GM11168 (cell line): ENCODE measurements around the gene SLC13A4.

Experiments
- in situ Hi-C: fragments of 300-500 bp; cut with MboI; formaldehyde crosslinking; loops from one replicate; pipeline ENCODE4 v1.12.0; 2022; ENCODE audit warnings: low sequenced_read_pairs; ENCODE audit not compliant: unreplicated experiment

SLC13A4 gene

DNA sequence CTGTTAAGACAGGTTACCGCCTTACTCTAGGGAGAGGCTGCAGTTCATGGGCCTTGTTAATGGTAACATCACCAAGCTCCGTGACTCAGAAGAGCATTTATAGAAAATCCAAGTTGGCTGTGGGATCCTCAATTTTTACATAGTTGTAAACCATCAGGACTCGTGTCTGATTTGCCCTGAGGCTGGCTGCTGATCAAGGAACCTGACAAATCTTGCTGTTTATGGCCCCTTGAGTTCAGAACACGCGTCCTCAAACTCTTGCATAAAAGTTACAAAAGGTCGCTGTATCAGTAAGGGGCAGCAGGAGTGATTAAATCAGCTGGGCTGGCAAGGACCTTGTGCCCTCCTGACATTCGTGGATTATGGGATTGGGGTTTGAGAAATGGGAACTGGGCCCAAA lies 4.6 kb downstream of the SLC13A4 start:
- in situ Hi-C loops, result no loop called here

DNA sequence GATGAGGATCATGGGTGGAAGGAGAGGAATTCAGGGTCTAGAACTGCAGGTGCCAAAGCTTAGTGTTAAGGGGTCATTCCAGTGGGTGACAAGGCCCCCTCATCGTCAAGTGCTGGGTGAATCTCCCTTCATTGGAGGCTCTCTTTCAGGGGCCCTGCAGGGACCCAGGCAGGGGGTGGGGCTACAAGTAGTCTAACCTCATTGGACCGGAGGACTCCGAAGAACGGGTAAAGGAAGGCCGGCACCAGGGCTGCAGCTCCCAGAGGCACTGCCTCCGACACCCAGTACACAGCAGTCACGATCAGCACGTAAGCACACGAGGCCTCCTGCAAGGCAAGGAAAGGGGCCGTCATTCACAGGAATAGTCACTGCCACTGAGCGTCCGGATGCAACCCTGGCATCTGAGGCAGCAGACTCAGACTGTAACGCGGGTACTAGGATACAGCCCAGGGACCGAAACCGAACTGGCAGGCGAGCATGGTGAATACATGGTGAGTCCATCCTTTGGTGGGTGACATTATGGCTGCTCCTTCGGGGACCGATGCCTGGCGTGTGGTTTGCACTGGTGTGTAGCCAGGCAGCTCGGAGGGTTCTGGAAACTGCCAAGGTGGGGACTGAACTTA lies 6.7 kb downstream of the SLC13A4 start:
- in situ Hi-C loops, result no loop called here

DNA sequence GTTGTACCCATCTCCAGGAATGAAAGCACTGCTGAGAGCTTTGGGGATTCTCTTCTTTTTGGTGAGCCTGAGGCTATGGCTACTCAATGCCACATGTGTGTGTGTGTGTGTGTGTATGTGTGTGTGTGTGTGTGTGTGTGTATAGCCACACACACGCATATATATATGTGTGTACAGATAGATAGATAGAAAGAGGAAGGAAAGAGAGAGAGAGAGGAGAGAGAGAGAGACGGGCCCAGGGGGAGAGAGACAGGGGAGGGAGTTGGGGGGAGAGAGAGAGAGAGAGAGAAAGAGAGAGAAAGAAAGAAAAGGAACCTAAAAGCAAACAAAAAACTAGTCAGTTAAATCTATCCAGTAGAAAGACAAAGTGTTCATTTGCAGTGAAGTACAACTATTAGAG lies 8.3 kb downstream of the SLC13A4 start:
- in situ Hi-C loops, result no loop called here

DNA sequence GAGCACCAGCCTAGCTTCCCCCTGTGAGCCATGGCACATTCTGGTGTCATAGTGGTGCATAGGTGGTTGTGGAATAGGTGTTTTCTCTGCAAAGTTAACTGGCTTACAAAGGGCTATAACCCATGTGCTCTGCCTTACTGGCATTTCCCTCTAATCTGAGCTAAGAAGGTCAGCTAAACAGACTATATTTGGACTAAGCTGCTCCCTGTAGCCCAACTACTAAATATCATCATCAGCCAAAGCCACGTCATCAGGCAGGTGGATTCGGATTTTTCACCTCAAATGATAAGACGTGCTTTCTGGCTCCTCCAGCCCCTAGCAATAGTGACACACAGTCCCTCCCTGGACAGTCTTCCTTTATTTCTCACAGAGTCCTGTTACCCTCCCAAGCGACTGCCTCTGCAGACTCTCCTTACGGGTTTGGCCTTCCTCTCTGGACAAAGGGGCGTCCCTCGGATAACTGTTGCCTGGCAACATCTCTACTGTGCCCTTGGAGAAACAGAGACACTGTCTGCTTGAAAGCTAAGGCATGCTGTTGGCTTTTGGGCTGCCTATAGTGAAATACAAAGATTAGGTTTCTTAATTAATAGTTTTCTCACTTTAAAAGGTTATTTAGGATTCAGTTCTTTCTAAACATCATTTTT lies 9.1 kb downstream of the SLC13A4 start:
- in situ Hi-C loops, result no loop called here

DNA sequence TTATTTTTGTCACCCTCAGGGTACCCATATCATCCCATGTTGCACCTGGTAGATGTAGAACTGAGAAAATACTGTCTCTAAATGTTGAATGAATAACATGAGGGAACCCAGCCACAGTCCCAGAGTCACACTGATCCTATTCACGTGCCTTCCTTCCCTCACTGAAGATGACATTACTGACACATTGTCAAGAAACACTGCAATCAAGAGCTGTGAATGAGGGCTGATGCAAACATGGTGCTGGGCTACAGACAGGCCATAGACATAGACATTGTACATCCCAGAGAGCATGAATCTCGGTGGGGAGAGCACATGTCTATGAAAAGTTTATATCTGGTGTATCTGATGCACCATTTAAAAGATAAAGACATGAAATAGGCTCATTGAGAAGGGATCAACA lies 9.8 kb downstream of the SLC13A4 start:
- in situ Hi-C loops, result no loop called here

DNA sequence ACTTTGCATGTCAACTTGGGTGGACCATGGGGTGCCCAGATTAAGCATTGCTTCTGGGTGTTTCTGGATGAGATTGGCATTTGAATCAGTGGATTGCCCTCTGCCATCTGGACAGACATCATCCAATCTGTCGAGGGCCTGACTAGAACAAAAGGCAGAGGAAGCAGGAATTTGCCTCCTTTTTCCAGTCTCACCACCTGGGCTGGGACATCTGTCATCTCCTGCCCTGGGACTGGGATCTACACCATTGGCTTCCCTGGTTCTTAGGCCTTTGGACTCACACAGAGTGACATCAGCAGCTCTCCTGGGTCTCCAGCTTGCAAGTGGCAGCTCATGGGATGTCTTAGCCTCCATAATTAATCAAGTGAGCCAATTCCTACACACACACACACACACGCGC lies 10.3 kb downstream of the SLC13A4 start:
- in situ Hi-C loops, result no loop called here

DNA sequence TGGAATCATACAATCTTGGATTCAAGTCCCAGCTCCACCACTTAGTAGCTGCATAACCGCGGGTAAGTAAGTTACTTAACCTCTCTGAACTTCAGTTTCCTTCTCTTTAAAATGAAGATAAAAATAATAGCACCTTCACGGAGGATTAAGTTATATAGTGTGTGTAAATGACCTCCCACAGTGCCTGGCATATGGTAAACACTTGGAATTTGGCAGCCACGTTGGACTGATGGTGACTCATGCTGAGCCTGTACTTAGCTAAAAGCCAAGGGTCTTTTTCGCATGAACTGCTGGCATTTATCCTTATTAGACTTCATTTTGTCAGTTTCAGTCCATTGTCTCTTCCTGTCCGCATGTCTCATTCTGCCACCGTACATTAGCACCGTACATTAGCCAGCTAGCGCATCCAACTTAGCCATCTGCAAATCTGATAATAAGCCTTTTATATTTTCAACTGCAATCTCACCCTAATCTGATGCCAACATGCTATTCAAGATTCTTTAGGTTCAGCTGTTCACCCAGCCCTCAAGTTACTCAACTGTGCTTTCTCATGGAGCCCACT lies 11.2 kb downstream of the SLC13A4 start:
- in situ Hi-C loops, result no loop called here

DNA sequence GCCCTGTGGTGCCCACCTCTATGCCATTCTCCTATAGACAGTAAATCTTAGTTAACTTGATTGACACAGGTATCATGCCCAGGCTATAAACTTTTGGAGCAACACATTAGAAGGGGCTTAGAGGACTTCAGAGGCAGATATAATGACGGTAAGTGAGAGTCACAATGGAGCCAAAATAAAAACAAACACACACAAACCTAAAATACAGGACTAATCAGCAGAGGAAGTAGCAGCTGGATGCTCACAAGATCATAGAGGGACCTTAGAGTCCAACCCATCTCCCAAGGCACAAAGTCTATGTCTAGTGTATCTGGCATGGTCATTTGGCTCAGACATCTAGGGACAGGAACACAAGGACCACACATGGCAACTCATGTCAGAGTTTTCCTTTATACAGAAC lies 12.3 kb downstream of the SLC13A4 start:
- in situ Hi-C loops, result no loop called here

DNA sequence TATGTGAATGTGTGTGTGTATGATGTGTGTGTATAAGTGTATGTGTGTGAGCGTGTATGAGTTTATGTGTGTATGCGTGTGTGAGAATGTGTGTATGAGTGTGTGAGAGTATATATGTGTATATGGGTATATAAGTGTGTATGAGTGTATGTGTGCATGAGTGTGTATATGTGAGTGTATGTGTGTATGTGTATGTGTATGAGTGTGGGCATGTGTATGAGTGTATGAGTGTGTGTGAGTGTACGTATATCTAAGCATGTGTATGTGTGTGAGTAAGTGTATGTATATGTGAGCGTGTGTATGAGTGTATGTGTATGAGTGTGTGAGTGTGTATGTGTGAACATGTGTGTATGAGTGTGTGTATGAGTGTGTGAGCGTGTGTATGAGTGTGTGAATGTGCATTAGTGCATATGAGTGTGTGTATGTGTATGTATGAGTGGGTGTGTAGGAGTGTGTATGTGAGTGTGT lies 12.9 kb downstream of the SLC13A4 start:
- in situ Hi-C loops, result no loop called here

DNA sequence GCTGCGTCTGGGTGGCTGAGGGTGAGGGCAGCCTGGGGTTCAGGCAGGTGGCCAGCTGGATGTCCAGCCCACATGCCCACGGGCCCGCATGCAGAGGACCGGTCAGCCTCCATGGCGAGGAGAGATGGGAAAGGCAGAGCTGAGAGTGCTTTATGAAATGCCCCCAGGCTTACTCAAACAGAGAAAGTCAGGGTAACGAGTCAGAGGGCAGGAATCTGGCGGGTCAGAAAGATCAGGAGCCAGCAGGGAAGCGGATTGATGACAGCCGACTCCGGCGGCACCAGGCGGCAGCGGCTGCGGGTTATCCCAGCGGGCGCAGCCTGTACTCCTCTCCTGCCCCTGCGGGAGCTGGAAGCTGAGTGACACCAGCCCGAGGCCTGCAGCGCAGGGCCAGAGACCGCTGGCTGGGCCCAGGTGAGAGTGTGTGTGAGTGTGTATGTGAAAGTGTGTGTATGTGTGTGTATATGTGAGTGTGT lies 13.4 kb downstream of the SLC13A4 start:
- in situ Hi-C loops, result no loop called here

DNA sequence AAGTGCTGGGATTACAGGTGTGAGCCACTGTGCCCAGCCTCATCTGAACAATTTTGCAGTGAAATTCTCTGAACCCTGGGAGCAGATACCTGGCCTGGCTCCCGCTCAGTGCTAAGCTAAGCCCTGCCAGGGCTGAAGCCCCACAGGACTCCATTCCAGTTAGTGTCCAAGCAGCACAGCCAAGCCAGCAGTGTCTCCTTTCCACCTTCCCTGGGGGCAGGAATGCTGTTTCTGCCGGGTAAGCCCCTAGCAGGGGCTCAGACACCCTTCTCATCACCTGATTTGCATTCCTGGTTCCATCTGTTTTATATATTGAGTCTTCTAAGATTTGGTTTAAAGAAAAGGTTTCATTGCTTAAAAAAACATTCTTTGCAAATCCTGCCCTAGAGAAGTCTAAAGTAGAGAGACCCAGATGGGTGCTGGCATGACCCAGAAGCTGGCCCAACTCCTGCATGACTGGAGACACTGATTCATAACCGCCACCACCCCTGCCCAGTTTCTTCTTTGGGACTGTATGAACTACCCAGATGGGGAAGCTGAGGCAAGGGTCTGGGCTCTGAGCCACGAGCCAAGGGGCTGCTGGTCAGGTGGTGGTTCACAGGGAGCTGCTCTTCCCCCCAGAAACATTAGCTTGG lies 14.0 kb downstream of the SLC13A4 start:
- in situ Hi-C loops, result no loop called here

DNA sequence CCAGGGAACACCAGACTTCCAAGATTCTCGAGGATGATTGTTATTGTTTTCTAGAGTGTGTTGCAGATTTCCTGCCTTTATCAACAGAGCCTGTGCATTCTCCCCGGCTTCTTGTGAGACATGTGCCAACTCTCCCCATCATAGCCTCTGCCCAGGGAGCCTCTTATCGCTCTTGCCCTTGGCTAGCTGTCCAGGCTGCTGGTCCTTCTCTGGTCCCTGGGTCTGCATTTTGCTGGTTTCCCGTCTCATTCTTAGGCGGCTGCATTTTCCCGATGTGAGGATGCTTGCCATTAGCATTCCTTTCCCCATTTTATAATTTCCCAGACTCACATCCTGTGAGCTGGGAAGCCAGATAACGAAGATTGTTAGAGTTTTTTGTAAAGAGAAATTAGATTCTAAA lies 15.2 kb downstream of the SLC13A4 start:
- in situ Hi-C loops, result no loop called here

DNA sequence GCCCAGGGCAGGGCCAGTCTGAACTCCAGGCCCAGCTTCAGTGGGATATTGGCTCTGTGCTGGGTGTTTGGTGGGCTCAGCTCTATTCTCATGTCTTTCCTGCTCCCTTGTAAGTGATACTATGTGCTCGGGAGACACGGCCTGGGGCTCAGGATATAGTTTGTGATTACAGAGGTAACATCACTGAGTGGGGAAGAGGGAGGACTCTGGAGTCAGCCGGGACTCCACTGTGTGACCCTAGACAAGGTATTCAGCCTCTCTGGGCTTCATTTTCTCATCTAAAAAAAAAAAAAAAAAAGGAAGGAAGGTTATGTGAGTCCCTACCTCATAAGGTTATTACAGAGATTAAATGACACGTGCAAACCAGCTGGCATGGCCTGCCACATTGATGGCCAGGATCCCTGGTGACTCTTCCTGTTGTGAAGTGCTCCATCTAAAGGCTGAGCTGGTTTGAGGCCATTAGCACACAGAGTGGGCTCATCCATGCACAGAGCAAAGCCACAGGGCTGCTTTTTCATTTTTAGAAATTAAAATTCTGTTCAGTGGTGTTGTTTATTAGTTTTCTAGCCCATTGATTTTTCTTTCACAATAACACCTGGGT lies 15.7 kb downstream of the SLC13A4 start:
- in situ Hi-C loops, result no loop called here

DNA sequence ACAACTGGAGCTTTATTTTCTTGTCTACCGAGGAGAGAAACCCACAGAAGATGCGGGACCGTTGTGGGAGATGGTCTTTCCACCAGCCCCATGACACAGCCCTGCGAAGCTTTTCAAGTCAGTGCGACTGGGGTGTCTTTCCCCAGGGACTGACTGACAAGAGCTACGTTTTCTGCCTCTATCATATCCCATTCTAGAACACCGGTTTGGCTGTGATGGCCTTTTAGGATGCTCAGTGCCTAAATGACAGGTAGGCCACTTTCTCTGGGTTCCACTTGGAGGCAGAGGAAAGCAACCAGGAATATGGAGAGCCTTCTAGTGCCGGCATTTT lies 16.9 kb downstream of the SLC13A4 start:
- in situ Hi-C loops, result no loop called here

DNA sequence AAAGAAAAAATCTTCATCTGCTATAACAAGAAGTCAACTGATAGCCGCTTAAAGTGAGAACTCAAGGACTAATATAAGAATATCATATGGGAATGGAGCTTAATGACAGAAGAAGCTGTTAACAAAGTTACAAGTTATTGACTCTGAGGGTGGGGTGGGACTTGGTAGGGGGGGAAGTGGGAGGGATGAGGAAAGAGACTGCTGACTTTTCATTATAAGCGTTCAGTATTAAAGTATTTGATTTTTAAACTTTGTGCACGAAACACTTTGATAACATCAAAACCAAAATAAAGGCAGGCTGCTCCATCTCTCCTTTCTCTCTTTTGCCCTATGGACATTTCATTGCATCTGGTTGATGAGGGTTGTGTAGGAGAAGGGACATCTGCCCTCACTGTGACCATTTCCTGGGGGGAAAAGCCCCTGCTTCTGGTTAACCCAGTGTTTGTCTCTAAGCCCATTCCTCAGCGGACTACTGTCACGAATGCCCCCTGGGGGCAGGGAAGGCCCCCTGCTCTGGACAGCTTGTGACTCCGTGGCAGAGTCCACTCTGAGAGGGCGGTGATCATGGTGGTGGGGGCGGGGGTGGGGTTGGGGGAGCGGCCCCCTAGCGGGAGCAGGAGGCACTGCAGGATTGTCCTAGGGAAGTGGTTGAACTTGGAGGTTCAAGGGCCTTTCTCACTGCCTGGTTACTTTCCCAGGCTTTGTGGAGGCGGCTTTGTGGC lies 17.4 kb downstream of the SLC13A4 start:
- in situ Hi-C loops, result no loop called here

DNA sequence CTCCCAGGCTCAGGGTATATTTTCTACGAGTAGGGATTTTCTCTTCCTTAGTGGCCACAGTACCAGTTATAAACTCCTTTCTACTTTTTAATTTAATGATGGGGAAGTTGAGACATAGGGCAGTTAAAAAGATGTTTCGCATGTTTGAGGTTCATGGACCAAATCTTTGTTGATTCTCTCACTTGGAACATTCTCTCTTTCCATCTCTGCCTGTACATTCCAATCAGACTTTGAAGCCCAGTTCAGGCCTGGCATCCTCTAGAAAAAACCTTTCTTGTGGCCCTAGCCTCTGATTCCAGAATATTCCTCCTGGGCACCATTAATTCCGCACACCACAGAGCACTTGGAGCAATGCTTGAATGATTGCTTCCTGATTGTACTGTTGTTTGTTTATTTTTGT lies 18.5 kb downstream of the SLC13A4 start:
- in situ Hi-C loops, result no loop called here

DNA sequence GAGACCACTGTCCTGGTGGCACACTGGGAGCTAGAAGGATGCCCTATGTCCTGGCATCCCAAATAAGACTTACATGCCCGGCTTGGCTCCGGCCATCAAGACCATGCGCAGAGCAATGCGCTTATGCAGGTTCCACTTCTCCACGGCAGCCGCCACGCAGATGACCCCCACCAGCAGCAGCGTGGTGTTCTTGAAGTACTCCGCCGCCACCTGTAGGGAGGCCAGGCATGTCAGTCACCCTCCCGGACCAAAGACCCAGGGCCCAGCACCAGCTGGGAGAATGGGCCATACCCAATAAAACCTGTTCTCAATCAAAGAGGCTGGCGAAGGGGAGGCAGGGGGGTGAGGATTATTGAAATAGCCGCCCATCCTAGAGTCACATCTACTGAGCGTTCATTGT lies 19.9 kb downstream of the SLC13A4 start:
- in situ Hi-C loops, result no loop called here

DNA sequence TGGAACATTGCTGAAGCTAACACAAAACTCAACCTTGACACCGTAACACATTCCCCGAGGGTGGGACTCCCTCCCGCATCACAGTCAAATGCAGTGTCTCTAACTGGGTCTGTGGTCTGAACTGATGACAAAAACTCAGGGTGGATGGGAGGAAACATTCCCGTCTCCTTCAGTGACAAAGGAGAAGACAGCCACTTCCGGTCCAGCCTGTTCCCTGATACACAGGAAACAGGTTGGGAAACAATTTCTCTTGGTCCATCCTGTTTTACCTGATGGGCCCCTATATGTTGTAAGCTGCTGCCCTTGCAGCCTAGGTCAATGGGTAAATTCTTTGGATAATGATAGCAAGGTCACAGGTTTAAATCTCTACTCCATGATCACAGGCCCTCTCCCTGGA lies 20.4 kb downstream of the SLC13A4 start:
- in situ Hi-C loops, result no loop called here

DNA sequence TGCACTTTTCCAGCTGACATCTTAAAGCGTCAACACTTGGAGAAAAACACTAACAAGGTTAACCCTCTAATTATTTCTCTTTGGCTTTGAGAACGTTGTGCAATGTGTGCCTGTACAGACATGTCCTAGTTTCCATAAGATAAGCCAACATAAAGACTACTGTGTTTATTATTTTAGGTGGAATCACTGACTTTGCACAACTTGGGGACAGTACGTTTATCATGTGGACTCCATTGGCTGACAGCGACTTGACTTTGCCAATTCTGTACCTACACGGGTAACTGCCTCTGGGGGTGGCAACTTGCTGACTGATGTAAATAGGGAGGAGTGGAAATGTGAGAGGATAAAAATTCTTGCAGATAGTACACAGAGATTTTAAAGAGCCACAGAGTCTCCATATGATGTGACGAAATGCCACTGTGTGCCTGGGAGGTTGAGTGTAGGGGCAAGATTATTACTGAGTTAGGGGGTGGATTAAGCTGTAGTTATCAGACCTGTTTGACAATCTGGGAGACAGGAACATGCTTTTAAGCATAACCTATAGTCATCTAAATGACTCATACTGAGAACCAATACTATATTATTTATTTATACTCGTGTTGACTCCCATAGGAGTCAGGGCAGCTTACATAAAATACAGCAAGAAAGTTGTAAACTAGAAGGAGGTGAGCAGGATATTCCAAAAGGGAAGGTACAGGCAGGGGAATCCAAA lies 21.0 kb downstream of the SLC13A4 start:
- in situ Hi-C loops, result no loop called here
